ENCODE measurements around the gene CDH23. TPM values are rescaled to one million over a fixed set of nuclear protein-coding genes. Genes with fewer than 3 reads are reported as not detected.

CDH23 gene
- total RNA-seq, 1 experiment from 2014 or later = 0.07 TPM

DNA sequence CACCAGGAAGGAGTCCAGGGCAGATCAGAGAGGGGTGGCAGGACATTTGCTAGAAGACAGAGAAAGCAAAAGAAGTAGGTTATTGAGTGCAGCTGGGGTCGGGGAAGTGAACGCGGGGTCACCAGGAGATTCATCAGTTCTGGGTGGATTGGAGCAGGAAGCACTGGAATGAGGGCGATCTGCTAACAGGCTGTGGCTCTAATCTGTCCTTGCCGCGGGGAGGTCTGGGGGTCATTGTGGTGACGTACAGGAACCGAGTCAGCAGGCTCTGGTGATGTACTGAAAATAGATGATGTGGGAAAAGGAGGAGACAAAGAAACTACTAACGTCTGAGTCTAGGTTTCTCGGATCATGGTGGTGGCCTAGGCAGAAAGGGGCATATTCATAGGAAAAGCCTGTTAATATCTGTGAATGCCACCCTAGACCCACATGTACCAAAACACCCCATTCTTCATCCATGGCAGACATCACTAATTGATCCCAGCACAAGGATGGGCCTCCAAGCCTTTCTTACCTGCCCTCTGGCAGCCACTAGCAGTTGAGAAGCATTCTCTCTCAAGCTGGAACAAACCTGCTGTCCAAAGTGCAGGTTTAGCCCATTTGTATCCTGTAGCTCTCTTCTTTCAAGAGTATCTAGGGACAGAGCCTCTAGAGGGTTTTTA lies 188.3 kb downstream of the CDH23 start:
- Mint-ChIP-seq H3K9me3 (ENCODE audit: low read depth, unreplicated experiment) (no peaks in the 10 kb centered on the region), H3K36me3 (ENCODE audit: insufficient read depth, unreplicated experiment) (no peaks in the 10 kb centered on the region), H3K4me3 (ENCODE audit: low read depth, unreplicated experiment) (no peak overlapping the region), H3K27ac (ENCODE audit: unreplicated experiment) (no peak overlapping the region), H3K4me1 (ENCODE audit: low read depth, unreplicated experiment) (no peaks in the 10 kb centered on the region), H3K27me3 (ENCODE audit: unreplicated experiment) (peaks cover 7% of the 10 kb centered on the region)
- CTCF ChIA-PET = interaction anchor here (0.7 kb wide), 1 partner anchor 111 kb away, joined by 3 read pairs; no protein-coding TSS in a partner anchor
- no peak for DNase-seq
- no TSS peak for BruUV-seq (replicated peaks)
- TF ChIP-seq CTCF (IDR thresholded peaks at IDR 0.05; ENCODE audit: unreplicated experiment) = no peak
- intact Hi-C loops (cut with micrococcal nuclease; ENCODE audit: unreplicated experiment) = no loop called here

- no peak overlapping the region for H3K27ac Mint-ChIP-seq (ENCODE audit: unreplicated experiment)
- no TSS peak for BruUV-seq (replicated peaks)
- CTCF ChIA-PET = interaction anchor here (0.5 to 1.4 kb wide), 5 partner anchors 15 to 256 kb away, joined by 3 to 10 read pairs (median 3); no protein-coding TSS in a partner anchor
- intact Hi-C loops (cut with micrococcal nuclease; ENCODE audit: unreplicated experiment) = no loop called here
- no peaks in the 10 kb centered on the region for H3K9me3 Mint-ChIP-seq (ENCODE audit: low read depth, unreplicated experiment)
- H3K4me3 Mint-ChIP-seq (ENCODE audit: low read depth, unreplicated experiment) = no peak overlapping the region
- no peak for TF ChIP-seq CTCF (IDR thresholded peaks at IDR 0.05; ENCODE audit: unreplicated experiment)
- H3K36me3 Mint-ChIP-seq (ENCODE audit: insufficient read depth, unreplicated experiment) = no peaks in the 10 kb centered on the region
- H3K4me1 Mint-ChIP-seq (ENCODE audit: low read depth, unreplicated experiment) = no peaks in the 10 kb centered on the region
- no peak for DNase-seq
- peaks cover under 1% of the 10 kb centered on the region for H3K27me3 Mint-ChIP-seq (ENCODE audit: unreplicated experiment)
Observed at GRCh38 chr10:71585564-71586290, 189.0 kb downstream of the CDH23 start.

GRCh38 chr10:71587941-71588573 lies 191.3 kb downstream of the CDH23 start:
- no TSS peak for BruUV-seq (replicated peaks)
- Mint-ChIP-seq H3K27ac (ENCODE audit: unreplicated experiment) (no peak overlapping the region), H3K4me1 (ENCODE audit: low read depth, unreplicated experiment) (no peaks in the 10 kb centered on the region), H3K4me3 (ENCODE audit: low read depth, unreplicated experiment) (no peak overlapping the region), H3K36me3 (ENCODE audit: insufficient read depth, unreplicated experiment) (no peaks in the 10 kb centered on the region), H3K27me3 (ENCODE audit: unreplicated experiment) (no peaks in the 10 kb centered on the region), H3K9me3 (ENCODE audit: low read depth, unreplicated experiment) (no peaks in the 10 kb centered on the region)
- TF ChIP-seq CTCF (IDR thresholded peaks at IDR 0.05; ENCODE audit: unreplicated experiment) = no peak
- intact Hi-C loops (cut with micrococcal nuclease; ENCODE audit: unreplicated experiment) = no loop called here
- DNase-seq = no peak
- CTCF ChIA-PET = interaction anchor here (0.6 kb wide), 1 partner anchor 66 kb away, joined by 4 read pairs; no protein-coding TSS in a partner anchor

- H3K4me3 Mint-ChIP-seq (ENCODE audit: low read depth, unreplicated experiment) = no peak overlapping the region
- H3K27ac Mint-ChIP-seq (ENCODE audit: unreplicated experiment) = no peak overlapping the region
- no peaks in the 10 kb centered on the region for H3K36me3 Mint-ChIP-seq (ENCODE audit: insufficient read depth, unreplicated experiment)
- no peaks in the 10 kb centered on the region for H3K9me3 Mint-ChIP-seq (ENCODE audit: low read depth, unreplicated experiment)
- H3K4me1 Mint-ChIP-seq (ENCODE audit: low read depth, unreplicated experiment) = no peaks in the 10 kb centered on the region
- intact Hi-C loops (cut with micrococcal nuclease; ENCODE audit: unreplicated experiment) = no loop called here
- BruUV-seq (replicated peaks) = no TSS peak
- DNase-seq = no peak
- CTCF ChIA-PET = interaction anchor here (0.6 kb wide), 1 partner anchor 67 kb away, joined by 4 read pairs; no protein-coding TSS in a partner anchor
- TF ChIP-seq CTCF (IDR thresholded peaks at IDR 0.05; ENCODE audit: unreplicated experiment) = no peak
- peaks cover 2% of the 10 kb centered on the region for H3K27me3 Mint-ChIP-seq (ENCODE audit: unreplicated experiment)
Observed at GRCh38 chr10:71588685-71589084, 192.0 kb downstream of the CDH23 start.
